ENCODE data around the gene TSLP.

Gene TSLP

DNA sequence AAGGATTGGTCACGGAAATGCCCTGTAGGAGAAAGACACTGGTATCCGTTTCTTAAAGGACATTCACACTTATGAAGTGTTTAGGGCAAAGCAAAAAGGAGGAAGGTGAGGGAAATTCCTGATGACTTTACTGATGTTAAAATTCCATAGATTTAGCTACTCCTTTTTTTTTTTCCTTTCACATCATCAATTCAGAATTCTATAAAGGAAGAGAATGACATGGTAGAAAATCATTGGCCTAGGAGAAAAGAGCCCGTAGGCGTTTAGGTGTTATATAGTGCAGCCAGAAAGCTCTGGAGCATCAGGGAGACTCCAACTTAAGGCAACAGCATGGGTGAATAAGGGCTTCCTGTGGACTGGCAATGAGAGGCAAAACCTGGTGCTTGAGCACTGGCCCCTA, at the start of gene TSLP:
Gene TSLP, plus strand, starts transcription at position 301 of the 400 bp plus-strand sequence. CDS start 178 bp downstream, outside the sequence.
- no peak for DNase-seq

DNA sequence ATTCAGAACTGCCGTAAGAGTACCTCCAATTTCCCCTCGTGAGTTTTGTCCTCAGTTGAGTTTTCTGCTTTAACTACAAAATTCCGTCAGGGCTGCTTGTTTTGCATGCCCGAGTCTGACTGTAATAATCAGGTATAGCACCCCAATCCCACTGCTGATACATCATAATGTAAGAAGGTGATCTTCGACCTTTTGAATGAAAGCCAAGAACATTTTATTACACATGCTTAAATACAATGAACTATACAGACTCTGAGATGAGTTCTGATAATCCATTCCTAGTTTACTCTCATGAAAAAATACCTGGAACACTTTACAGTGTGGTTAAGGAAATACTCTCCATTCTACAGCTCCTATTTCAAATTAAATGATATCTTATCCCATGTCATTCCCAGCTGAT, 49.2 kb upstream of the TSLP start:
- DNase-seq, result no peak

DNA sequence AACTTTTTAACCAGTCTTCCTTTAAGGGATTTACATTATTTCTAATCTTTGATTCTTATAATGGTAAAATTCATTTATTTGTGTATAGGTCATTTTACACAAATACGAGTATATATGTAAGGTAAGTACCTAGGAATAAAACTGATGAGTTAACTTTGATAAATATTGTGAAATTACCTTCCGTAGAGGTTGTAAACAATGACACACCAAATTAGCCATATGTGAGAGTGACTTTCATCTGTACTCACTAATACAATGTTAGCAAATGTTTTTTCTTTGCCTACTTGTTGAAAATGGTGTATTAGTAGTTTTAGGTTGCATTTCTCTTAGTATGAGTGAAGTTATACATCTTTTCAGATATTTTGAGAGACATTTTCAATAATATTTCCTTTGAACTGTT, 42.6 kb upstream of the TSLP start:
- DNase-seq, result no peak

- DNase-seq, result no peak
Observed at GRCh38 chr5:111043712-111044506, 27.6 kb upstream of the TSLP start.

DNA sequence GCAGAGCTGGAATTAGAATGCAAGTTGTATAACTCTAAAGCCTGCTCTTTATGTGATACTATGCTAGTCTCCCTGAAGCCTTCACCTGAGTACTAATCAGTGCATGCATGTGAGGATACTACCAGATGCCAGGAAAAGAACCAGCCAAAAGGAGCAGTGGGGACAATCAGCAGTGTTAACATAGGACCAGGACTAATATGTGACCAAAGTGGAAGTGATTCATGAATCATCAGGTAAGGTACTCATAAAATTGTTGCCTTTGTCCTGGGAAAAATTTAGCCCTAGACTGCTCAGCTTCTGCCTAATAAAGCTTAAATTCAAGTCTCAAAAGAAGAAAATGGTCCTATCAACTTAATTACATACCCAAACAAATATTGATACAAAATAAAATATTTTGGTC, 13.4 kb upstream of the TSLP start:
- DNase-seq, result no peak

DNA sequence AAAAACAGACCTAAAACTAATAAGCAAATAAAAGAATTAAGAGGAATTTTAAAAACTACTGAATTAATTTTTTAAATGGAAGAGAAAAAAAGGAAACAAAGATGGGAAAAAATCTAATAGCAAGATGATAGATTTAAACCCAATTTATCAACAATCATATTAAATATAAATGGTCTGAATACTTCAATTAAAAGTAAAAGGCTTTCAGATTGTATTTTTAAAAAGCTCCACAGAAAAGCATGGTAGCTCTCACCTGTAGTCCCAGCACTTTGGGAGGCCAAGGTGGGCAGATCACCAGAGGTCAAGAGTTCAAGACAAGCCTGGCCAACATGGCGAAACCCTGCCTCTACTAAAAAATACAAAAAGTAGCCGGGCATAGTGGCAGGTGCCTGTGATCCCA, 11.3 kb upstream of the TSLP start:
- no peak for DNase-seq

DNA sequence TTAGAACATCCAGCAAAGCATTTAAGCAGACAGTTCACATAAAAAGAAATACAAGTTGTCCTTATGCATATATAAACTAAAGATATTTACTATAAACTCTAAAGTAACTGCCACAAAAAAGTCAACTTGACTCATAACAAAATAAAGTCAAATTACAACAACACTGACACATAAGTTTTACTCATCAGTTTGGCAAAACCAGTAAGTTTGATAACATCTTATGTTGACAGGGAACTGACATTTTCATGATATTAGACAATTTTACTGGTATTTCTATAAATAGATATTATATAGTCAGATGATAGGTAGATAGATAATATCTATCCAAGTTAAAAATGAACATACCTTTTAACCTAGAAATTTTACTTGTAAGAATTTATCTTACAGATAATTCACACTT, 9.9 kb upstream of the TSLP start:
- DNase-seq, result no peak

- no peak for DNase-seq
Observed at GRCh38 chr5:111063709-111064322, 7.7 kb upstream of the TSLP start.

DNA sequence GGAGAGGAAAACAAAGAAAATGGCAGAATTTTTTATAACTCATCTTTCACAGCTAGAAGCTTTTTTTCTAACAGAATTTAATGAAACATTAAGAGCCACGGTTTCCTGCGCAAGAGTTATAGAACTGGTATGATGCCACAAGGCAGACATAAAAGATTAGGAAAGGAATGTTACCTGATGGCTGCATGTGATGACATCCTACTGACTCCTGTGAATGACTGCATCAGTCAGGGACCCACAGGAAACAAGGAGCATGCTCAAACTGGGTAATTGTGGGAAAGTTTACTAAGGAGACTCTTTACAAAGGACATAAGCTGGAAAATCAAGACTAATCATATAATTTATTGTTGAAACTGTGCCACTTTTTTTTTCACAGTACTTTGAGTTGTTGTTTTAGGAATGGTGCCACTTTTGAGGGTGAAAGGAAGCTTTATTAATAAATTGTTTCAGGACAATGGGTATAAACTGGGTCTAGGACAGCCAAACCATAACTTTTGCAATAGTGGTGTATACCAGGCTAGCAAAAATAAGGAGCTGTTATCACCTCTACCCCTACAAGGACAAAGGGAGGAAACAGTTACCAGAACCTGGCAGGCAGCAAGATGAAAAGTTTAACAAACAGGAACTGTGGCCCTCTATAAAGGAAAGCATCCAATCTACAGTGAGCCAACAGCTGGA, 5.1 kb upstream of the TSLP start:
- DNase-seq, result no peak

GRCh38 chr5:111068213-111068612, 3.3 kb upstream of the TSLP start:
- no peak for DNase-seq

GRCh38 chr5:111069839-111070238, 1.7 kb upstream of the TSLP start:
- no peak for DNase-seq

DNA sequence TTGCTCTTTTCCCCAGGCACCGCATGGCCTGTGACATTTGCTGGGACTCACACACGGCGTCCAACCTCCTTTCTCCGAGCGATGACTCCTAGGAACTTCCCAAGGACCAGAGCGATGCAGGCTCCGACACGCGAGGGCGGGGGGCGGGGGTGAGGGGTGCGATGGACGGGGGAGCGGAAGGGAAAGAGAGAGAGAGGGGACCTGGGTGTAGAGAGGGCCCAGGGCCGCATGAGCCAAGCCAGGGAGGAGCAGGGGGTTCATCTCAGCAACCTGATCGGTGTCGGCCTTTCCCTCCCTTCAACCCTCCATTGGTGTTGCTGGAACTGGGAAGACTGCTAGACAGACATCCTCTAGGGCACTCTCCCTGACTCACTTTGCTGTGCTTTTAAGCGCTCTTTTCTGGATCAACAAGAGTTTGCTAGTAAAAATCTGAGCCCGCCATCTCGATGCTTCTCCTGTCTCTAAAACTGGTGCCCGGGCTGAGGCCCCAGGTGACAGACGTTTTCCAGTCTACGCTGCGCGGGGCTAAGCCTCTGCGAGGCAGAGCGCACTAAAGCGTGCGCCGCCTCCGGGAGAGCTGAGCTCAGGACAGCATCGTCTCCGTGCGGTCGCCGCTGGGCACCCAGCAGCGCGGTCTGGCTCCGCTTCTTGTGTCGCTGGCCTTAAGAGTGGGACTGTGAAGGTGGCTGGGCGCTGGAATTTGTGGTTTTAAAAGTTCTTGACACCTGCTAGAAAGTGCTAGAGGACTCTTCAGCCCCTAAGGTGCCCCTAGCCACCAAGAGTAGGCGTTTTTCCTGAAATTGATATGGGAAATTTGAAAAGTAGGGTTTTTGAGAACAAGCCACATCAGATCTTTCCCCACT, 1.0 kb upstream of the TSLP start:
- no peak for DNase-seq

DNA sequence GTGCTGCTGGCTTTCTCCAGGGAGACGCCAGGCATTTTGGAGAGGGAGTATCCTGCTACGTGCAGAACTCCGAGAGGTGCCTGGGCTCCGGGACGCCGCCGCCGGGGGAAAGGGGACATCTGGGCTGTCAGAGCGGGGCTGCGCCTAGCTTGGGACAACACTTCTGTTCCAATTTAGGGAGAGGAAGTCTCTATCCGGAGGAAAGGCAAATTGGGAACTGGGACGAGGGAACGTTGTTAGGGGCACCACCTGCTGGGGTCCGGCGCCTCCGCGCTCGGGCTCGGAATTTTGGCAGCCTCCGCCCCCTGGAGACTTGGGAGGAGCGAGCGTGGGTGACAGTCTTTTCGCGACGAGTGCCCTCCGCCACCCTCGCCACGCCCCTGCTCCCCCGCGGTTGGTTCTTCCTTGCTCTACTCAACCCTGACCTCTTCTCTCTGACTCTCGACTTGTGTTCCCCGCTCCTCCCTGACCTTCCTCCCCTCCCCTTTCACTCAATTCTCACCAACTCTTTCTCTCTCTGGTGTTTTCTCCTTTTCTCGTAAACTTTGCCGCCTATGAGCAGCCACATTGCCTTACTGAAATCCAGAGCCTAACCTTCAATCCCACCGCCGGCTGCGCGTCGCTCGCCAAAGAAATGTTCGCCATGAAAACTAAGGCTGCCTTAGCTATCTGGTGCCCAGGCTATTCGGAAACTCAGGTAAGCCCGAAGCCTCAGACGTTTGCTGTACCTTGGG, 1.6 kb downstream of the TSLP start:
- DNase-seq, result no peak

GRCh38 chr5:111074244-111074643, 2.7 kb downstream of the TSLP start:
- no peak for DNase-seq

GRCh38 chr5:111075520-111075919, 4.0 kb downstream of the TSLP start:
- no peak for DNase-seq

DNA sequence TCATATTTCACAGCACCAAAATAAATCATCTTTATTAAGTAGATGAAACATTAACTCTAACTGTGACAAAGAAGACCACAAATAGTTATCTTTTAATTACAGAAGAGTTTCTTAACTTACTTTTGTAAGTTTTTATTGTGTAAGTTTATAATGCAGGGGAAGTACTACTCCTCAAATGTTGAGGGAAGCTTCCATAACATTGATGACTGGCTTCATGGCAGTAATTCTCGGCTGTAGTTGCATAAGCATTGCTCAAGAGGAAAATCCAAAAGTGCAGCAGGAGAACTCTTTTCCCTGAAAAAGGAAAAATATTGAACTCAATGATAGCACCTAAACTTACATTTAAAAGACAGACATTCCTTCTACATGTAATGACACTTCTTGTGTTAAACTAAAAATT, 4.6 kb downstream of the TSLP start:
- DNase-seq, result no peak

DNA sequence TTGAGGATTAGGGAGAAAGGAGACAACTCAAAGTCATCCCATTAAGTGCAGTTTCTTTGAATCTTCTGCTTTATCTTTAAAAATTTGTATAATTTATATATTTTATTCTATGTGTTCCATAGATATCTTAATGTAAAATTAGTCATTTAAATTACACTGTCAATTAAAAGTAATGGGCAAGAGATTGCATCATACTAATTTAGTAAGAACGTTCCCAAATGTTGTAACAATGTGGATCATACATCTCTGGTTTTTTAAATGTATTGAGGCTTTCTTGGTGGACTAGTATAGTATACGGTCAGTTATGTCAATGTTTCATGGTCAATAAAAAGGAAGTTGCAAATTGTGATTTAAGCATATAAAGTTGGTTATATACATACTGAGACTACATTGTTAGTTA, 6.2 kb downstream of the TSLP start:
- DNase-seq, result no peak

- no peak for DNase-seq
Observed at GRCh38 chr5:111079846-111080245, 8.3 kb downstream of the TSLP start.

GRCh38 chr5:111083323-111083722, 11.8 kb downstream of the TSLP start:
- DNase-seq, result no peak

DNA sequence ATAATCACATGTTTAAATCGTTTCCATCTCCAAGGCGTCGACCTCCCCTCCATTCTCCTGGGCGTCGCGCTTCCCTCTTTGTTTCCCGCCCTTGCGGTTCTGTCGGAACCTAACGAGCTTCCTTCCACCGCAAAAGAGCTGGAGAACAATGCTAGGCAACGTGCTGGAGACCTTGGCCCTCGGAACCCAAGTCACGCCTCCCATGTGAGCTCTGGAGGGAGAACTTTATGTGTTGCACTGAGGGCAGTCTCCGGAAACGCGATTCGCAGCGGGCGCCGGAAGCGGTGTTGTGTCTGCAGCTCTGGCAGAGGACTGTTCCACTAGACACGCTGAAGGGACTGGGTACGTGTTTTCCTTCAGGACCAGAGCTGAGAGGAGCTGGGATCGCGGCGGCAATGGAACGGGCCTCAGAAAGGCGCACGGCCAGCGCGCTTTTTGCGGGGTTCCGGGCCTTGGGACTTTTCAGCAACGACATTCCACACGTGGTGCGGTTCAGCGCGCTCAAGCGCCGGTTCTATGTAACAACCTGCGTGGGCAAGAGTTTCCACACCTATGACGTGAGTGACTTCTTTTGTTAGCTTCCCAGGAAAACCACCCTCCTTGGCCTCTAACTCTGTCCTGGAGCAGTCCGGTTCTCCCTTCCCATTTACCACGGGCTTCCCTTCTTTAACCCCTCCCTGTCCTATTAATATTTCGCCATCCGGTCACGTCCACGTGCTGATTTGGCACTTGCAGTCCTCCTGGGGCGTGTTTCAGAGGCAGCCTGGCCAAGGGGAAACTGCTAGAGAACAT, 20.7 kb downstream of the TSLP start, which contains the start of gene WDR36:
Gene WDR36, plus strand, starts transcription at position 287 of the 792 bp plus-strand sequence. Its CDS starts 109 bp downstream, at position 396.
- DNase-seq, result peak; percentile 70

DNA sequence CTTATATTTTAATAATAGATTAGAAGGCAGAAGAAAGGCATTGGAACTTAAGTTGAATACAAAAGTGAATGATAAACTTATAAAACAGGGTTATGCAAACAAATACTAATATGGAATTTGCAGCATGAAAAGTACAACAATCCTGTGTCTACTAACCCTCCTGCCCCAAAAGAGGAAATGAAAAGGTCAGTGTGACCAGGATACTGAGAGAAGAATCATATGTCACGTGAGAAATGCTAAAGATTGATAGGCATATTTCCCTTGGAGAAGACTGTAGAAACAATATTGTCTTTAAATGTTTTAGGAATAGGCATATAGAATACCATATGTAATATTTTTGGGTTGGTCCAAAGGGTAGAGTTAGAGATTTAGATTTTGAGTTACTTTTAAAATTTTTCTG, 24.5 kb downstream of the TSLP start:
- DNase-seq, result no peak

Data from DMS153 (cell line).